Testis (tissue), 2 donors: Measurements from ENCODE around the gene SAMD4B.

ENCODE experiments used
- POLR2A ChIP-seq: fragments of 450-650 bp; IDR thresholded peaks from one replicate; pipeline ENCODE4 v1.6.1; 2017; ENCODE audit warnings: antibody characterized with exemption, mild to moderate bottlenecking, moderate library complexity
- TF ChIP-seq, protein P1 (sequence below), 3 experiments: fragments of 450-650 bp in 2 of 3; fragments of 200-600 bp in 1 of 3; sonication (generic) in 1 of 3; IDR thresholded peaks; one replicate each; pipeline ENCODE4 v1.5.1; 2016 to 2019; ENCODE audit warnings: antibody characterized with exemption in 3 of 3, mild to moderate bottlenecking in 2 of 3, moderate library complexity in 1 of 3

- no peak for TF ChIP-seq POLR2A
- TF ChIP-seq, protein P1, sequence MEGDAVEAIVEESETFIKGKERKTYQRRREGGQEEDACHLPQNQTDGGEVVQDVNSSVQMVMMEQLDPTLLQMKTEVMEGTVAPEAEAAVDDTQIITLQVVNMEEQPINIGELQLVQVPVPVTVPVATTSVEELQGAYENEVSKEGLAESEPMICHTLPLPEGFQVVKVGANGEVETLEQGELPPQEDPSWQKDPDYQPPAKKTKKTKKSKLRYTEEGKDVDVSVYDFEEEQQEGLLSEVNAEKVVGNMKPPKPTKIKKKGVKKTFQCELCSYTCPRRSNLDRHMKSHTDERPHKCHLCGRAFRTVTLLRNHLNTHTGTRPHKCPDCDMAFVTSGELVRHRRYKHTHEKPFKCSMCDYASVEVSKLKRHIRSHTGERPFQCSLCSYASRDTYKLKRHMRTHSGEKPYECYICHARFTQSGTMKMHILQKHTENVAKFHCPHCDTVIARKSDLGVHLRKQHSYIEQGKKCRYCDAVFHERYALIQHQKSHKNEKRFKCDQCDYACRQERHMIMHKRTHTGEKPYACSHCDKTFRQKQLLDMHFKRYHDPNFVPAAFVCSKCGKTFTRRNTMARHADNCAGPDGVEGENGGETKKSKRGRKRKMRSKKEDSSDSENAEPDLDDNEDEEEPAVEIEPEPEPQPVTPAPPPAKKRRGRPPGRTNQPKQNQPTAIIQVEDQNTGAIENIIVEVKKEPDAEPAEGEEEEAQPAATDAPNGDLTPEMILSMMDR (IDR thresholded peaks at IDR 0.05): no peak
Observed at GRCh38 chr19:39318071-39318470, 24.1 kb upstream of the SAMD4B start.
